Caco-2 (cell line): ENCODE results near the gene LARP1. TPM values are rescaled to one million over a fixed set of nuclear protein-coding genes. Genes with fewer than 3 reads are reported as not detected.
A peak's percentile ranks its signal among the peaks of the same experiment; 100 is the strongest.
"Not testable (repeated sequence)": the region's sequence is repeated elsewhere in the genome, so short reads cannot be mapped to it uniquely, and the experiment has no call there.

Experiments used
- BruUV-seq: library from RNA; stranded (reverse); fragments of 400-500 nt; replicated peaks from 2 replicates; lab custom pipeline; 2021; lab: Mats Ljungman, UMichigan
- CTCF ChIA-PET: fragments of 300-600 bp; sonication (Branson Sonifier 250); formaldehyde crosslinking; loops from one replicate; lab custom pipeline; 2022; ENCODE audit warnings: antibody characterized with exemption; lab: Charles Lee
- POLR2A ChIA-PET: fragments of 300-600 bp; sonication (Branson Sonifier 250); formaldehyde crosslinking; loops from one replicate; lab custom pipeline; 2022; ENCODE audit warnings: antibody characterized with exemption; lab: Charles Lee
- DNase-seq, 2 experiments: peaks; one replicate each; pipeline versions ENCODE4 v3.0.0 to v3.0.0-alpha.2; 2020 to 2022
- H3K27me3 ChIP-seq: replicated peaks from 2 replicates; pipeline ENCODE4 v1.6.0; 2011; ENCODE audit warnings: low read length; ENCODE audit not compliant: control insufficient read depth, insufficient read depth
- H3K36me3 ChIP-seq: 2 replicates; pipeline ENCODE4 v1.5.1; 2011; ENCODE audit warnings: low read length; ENCODE audit not compliant: control insufficient read depth, insufficient read depth
- H3K4me1 ChIP-seq: fragments of 250-450 bp; sonication (Bioruptor Pico); 2 replicates; pipeline ENCODE4 v1.5.1; 2020; ENCODE audit warnings: mild to moderate bottlenecking
- H3K4me3 ChIP-seq: 2 replicates; pipeline ENCODE4 v1.5.1; 2011; ENCODE audit warnings: low read depth, mild to moderate bottlenecking, control low read depth, low read length
- H3K9me3 ChIP-seq: fragments of 250-450 bp; sonication (Bioruptor Pico); 2 replicates; pipeline ENCODE4 v1.5.1; 2020; ENCODE audit warnings: mild to moderate bottlenecking, moderate library complexity
- H3K27ac Mint-ChIP-seq: one replicate; pipeline ENCODE4 v1.8.0; 2022; ENCODE audit warnings: mixed read lengths; ENCODE audit not compliant: unreplicated experiment
- H3K27me3 Mint-ChIP-seq: one replicate; pipeline ENCODE4 v1.8.0; 2022; ENCODE audit warnings: mixed read lengths; ENCODE audit not compliant: insufficient read depth, unreplicated experiment
- H3K36me3 Mint-ChIP-seq: one replicate; pipeline ENCODE4 v1.8.0; 2022; ENCODE audit warnings: mild to moderate bottlenecking, mixed read lengths; ENCODE audit not compliant: insufficient read depth, unreplicated experiment
- H3K4me1 Mint-ChIP-seq: one replicate; pipeline ENCODE4 v1.8.0; 2022; ENCODE audit warnings: low read depth, mixed read lengths; ENCODE audit not compliant: unreplicated experiment
- H3K4me3 Mint-ChIP-seq: one replicate; pipeline ENCODE4 v1.8.0; 2022; ENCODE audit warnings: mild to moderate bottlenecking, moderate library complexity, mixed read lengths; ENCODE audit not compliant: unreplicated experiment
- H3K9me3 Mint-ChIP-seq: one replicate; pipeline ENCODE4 v1.8.0; 2022; ENCODE audit warnings: mixed read lengths; ENCODE audit not compliant: unreplicated experiment
- CTCF ChIP-seq, 2 experiments: fragments of 200-600 bp in 1 of 2; IDR thresholded peaks; 1 replicate in 1 of 2; 2 replicates in 1 of 2; pipeline versions ENCODE4 v1.5.1 to v1.8.0; 2011 to 2022; ENCODE audit warnings: antibody characterized with exemption in 1 of 2, control low read depth in 1 of 2, inconsistent platforms in 1 of 2, low read depth in 1 of 2, low read length in 1 of 2, mild to moderate bottlenecking in 1 of 2, moderate library complexity in 1 of 2; ENCODE audit not compliant: insufficient read depth in 1 of 2, severe bottlenecking in 1 of 2, unreplicated experiment in 1 of 2
- intact Hi-C: fragments of 100-400 bp; cut with micrococcal nuclease; formaldehyde crosslinking; loops from one replicate; pipeline ENCODE4 v1.10.0; 2022; ENCODE audit not compliant: unreplicated experiment
- total RNA-seq: library from RNA; stranded (reverse); gene quantifications from 2 replicates; pipeline ENCODE4 v1.2.3, GENCODE V29; 2022

Gene LARP1
- total RNA-seq, 1 experiment from 2014 or later, result 372 TPM

GRCh38 chr5:154757814-154758406 lies 2.7 kb downstream of the LARP1 start:
- Mint-ChIP-seq H3K4me1 (peaks cover 22% of the 10 kb centered on the region), H3K27me3 (no peaks in the 10 kb centered on the region), H3K4me3 (peak overlapping the region; percentile 85), H3K27ac (no peak overlapping the region), H3K36me3 (peaks cover 38% of the 10 kb centered on the region), H3K9me3 (no peaks in the 10 kb centered on the region)
- Histone ChIP-seq H3K36me3 (no peaks in the 10 kb centered on the region), H3K27me3 (no peaks in the 10 kb centered on the region), H3K4me1 (peaks cover 22% of the 10 kb centered on the region), H3K9me3 (no peaks in the 10 kb centered on the region), H3K4me3 (peak overlapping the region; percentile 68; the same call in 1 of the 2 replicates)
- ChIA-PET CTCF (no interaction called here), POLR2A (interaction anchor here (0.6 kb wide), 1 partner anchor 237 kb away, joined by 3 read pairs; no protein-coding TSS in a partner anchor)
- intact Hi-C loops, result loop anchor here (5.0 kb wide), 1 partner anchor 54 kb away; no protein-coding TSS in a partner anchor
- no peak for TF ChIP-seq CTCF (IDR thresholded peaks at IDR 0.05; ENCODE audit: insufficient read depth in 1 of 2, low read depth in 1 of 2, low read length in 1 of 2, severe bottlenecking in 1 of 2, unreplicated experiment in 1 of 2)
- DNase-seq, result no peak
- BruUV-seq, result no TSS peak

- Mint-ChIP-seq H3K27ac (peak overlapping the region; percentile 29), H3K27me3 (no peaks in the 10 kb centered on the region), H3K36me3 (peaks cover 44% of the 10 kb centered on the region), H3K4me3 (peak overlapping the region; percentile 85), H3K9me3 (no peaks in the 10 kb centered on the region), H3K4me1 (peaks cover 20% of the 10 kb centered on the region)
- H3K27me3 ChIP-seq, result no peaks in the 10 kb centered on the region
- ChIA-PET POLR2A (no interaction called here), CTCF (no interaction called here)
- peaks cover 17% of the 10 kb centered on the region for H3K4me1 ChIP-seq
- no peaks in the 10 kb centered on the region; the same call in 1 of the 2 replicates for H3K36me3 ChIP-seq
- TF ChIP-seq CTCF (IDR thresholded peaks at IDR 0.05; ENCODE audit: insufficient read depth in 1 of 2, low read depth in 1 of 2, low read length in 1 of 2, severe bottlenecking in 1 of 2, unreplicated experiment in 1 of 2), result no peak
- BruUV-seq, result no TSS peak
- intact Hi-C loops, result loop anchor here (5.0 kb wide), 1 partner anchor 54 kb away; no protein-coding TSS in a partner anchor
- no peaks in the 10 kb centered on the region for H3K9me3 ChIP-seq
- H3K4me3 ChIP-seq, result no peak overlapping the region
- DNase-seq, result no peak
These were observed 3.3 kb downstream of the LARP1 start for GRCh38 chr5:154758493-154758892.

DNA sequence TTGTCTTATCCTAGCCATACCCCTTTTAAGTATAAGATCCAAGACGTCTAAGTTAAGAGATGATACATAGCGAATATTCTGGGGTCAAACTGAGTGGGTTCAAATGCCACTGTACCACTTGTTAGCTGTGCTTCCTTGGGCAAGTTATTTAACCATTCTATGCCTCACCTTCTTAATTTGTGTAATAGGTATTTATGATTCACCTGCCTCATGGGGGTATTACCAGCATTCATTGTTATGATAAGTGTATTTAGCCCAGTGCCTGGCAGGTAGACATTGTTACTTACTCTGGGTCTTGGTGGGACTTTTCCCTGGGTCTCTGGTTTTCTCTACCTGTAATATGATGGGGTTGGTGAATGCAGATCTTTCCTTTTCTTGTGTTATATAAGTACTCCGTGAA lies 3.8 kb downstream of the LARP1 start:
- Histone ChIP-seq H3K4me1 (peaks cover 13% of the 10 kb centered on the region), H3K36me3 (no peaks in the 10 kb centered on the region; the same call in 1 of the 2 replicates), H3K4me3 (no peak overlapping the region), H3K9me3 (no peaks in the 10 kb centered on the region), H3K27me3 (no peaks in the 10 kb centered on the region)
- Mint-ChIP-seq H3K36me3 (peaks cover 48% of the 10 kb centered on the region), H3K4me3 (peak overlapping the region; percentile 85), H3K27me3 (no peaks in the 10 kb centered on the region), H3K27ac (peak overlapping the region; percentile 29), H3K9me3 (no peaks in the 10 kb centered on the region), H3K4me1 (peaks cover 15% of the 10 kb centered on the region)
- BruUV-seq, result TSS peak; percentile 12
- ChIA-PET CTCF (no interaction called here), POLR2A (interaction anchor here (0.6 kb wide), 1 partner anchor 11 kb away, joined by 3 read pairs; no protein-coding TSS in a partner anchor)
- no peak for DNase-seq
- TF ChIP-seq CTCF (IDR thresholded peaks at IDR 0.05; ENCODE audit: insufficient read depth in 1 of 2, low read depth in 1 of 2, low read length in 1 of 2, severe bottlenecking in 1 of 2, unreplicated experiment in 1 of 2), result no peak
- intact Hi-C loops, result loop anchor here (5.0 kb wide), 1 partner anchor 53 kb away; no protein-coding TSS in a partner anchor

GRCh38 chr5:154759868-154760267 lies 4.7 kb downstream of the LARP1 start:
- CTCF ChIA-PET, H3K27ac Mint-ChIP-seq, H3K4me3 Mint-ChIP-seq: not testable (repeated sequence)

More at GRCh38 chr5:154759868-154760267, 4.7 kb downstream of the LARP1 start:
- H3K9me3 Mint-ChIP-seq, H3K27me3 ChIP-seq, H3K4me3 ChIP-seq, H3K36me3 ChIP-seq, H3K27me3 Mint-ChIP-seq, H3K9me3 ChIP-seq, DNase-seq, BruUV-seq: not testable (repeated sequence)
- intact Hi-C loops, result loop anchor here (5.0 kb wide), 1 partner anchor 52 kb away; no protein-coding TSS in a partner anchor
- H3K4me1 ChIP-seq, result peaks cover 11% of the 10 kb centered on the region
- Mint-ChIP-seq H3K36me3 (peaks cover 49% of the 10 kb centered on the region), H3K4me1 (peaks cover 13% of the 10 kb centered on the region)
- POLR2A ChIA-PET, result interaction anchor here (0.6 kb wide), 1 partner anchor 85 kb away, joined by 4 read pairs; no protein-coding TSS in a partner anchor
